Subcutaneous adipose tissue (tissue), 4 donors: ENCODE measurements around the gene CHRNA4. TPM values are rescaled to one million over a fixed set of nuclear protein-coding genes. Genes with fewer than 3 reads are reported as not detected.

ENCODE experiments used
- total RNA-seq, 4 donors: library from RNA; depleted of rRNA; stranded (reverse); fragments of >200 nt; gene quantifications; one replicate each; pipeline ENCODE4 v1.1.0, GENCODE V29; 2016
- TF ChIP-seq, protein P1 (sequence below): fragments of 450-650 bp; IDR thresholded peaks from one replicate; pipeline ENCODE4 v1.5.1; 2016; ENCODE audit warnings: low read depth, mild to moderate bottlenecking, control low read depth, antibody characterized with exemption, moderate library complexity

CHRNA4 gene
- total RNA-seq, 4 donors from 2014 or later = not detected

DNA sequence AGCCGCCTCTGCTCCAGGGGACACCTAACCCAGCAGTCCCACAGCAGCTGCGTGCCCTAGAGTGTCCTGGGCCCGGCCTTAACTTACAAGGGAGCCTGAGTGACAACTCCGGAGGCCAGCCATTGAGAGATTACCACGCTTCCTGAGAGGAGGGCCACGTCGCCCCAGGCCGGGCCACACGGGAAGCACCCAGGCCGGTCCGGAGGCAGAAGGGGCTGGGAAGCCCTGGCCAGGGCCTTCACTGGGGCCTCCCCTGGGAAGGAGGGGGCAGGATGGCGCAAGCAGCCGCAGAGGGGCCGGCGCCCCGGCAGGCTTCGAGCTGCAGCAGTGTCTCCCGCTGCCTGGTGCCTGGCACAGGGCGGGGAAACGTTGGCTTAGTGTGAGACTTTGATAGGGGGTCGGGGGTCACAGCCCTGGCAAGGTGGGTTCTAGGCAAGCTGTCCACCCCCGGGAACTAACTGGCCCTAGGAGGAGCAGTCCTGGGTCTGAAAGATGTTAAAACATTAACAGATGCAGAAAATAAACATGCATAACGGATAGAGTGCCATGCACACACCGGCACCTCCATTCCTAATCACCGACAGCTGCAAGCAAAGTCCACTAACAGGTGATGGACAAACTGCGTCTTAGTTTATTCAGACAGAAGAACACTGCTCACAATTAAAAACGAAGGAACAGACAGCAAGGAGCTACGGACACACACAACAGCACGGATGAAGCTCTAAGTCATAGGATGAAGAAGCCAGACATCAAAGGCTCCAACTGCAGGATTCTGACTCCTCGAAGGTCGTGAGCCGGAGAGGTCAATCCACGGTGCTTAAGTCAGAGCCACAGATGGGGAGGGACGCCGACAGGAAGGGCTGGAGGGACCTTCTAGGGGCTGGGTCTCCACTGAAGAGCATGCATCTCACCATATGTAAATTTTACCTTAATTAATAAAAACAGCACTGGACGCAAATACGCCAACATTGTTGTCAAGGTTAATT, 17.4 kb downstream of the CHRNA4 start:
- TF ChIP-seq, protein P1, sequence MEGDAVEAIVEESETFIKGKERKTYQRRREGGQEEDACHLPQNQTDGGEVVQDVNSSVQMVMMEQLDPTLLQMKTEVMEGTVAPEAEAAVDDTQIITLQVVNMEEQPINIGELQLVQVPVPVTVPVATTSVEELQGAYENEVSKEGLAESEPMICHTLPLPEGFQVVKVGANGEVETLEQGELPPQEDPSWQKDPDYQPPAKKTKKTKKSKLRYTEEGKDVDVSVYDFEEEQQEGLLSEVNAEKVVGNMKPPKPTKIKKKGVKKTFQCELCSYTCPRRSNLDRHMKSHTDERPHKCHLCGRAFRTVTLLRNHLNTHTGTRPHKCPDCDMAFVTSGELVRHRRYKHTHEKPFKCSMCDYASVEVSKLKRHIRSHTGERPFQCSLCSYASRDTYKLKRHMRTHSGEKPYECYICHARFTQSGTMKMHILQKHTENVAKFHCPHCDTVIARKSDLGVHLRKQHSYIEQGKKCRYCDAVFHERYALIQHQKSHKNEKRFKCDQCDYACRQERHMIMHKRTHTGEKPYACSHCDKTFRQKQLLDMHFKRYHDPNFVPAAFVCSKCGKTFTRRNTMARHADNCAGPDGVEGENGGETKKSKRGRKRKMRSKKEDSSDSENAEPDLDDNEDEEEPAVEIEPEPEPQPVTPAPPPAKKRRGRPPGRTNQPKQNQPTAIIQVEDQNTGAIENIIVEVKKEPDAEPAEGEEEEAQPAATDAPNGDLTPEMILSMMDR = no peak

- TF ChIP-seq, protein P1 = no peak
Observed at GRCh38 chr20:63342561-63343459, 18.3 kb downstream of the CHRNA4 start.

DNA sequence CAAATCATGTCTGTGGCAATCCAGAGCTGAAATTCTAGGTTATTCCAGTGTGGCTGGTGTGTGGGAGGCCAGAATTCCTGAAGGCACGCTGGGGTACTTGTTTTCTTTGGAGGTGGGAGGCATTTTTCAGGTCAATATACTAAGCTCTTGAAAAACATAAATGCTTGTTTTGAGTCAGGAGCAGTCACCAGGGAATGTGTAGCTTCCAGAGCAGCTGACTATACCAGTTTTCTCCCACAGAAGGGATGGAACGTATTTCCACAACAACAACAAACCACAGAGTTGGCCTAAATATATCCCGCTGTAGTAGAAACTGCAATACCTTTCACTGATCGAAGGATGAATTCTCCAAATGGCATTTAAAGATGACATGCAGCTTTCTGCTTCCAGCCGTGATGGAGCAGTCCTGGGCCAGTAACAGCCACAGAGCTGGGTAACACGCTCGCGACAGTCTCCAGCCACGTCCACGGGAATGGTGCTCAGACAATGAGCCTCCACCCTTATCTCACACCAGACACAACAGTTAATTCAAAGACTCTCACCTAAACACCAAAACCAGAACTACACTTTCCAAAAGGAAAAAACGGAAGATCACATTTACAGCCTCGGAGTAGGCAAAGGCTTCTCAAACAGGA, 23.2 kb downstream of the CHRNA4 start:
- TF ChIP-seq, protein P1 = no peak

DNA sequence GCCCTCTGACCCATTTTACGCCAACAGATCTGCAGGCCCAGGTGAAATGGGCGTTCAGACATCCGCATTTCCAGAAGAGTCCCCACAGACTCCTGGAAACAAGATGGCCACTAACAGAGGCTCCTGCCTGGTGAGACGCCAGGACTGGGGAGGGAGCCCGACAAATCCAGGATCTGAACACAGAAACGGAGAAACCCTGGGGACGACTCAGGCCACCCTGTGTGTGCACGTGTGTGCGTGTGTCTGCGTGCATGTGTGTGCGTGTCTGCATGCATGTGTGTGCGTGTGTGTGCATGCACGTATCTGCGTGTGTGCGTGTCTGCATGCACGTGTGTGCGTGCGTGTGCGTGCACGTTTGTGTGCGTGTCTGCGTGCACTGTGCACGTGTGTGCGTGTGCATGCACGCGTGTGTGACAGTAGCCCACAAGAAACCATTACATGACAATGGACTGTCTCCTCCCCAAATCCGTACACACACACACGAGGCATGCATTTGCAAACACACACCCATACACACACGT, 24.9 kb downstream of the CHRNA4 start:
- TF ChIP-seq, protein P1 = no peak

DNA sequence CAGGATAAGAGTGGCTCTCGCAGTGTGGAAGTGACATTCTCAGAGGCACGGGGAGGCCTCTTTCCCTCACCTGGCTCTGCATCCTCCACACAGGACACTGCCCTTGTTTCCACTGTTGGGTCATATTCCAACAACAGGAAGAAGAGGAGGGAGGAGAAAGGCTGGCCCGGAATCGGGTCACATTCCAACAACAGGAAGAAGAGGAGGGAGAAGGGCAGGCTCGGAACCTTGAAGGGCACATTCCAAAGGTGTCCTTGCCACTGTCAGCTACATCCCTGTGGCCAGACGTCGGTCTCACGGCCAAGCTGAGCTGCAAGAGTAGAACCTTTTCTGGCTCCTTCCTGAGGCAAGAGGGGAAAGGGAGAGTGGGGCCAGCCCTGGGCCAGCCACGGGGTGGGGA, 25.4 kb downstream of the CHRNA4 start:
- TF ChIP-seq, protein P1 = no peak

GRCh38 chr20:63334356-63334755, 26.8 kb downstream of the CHRNA4 start:
- TF ChIP-seq, protein P1 = no peak
